Esophagus muscularis mucosa (tissue), 4 donors: ENCODE data around the gene SH3RF3. TPM values are rescaled to one million over a fixed set of nuclear protein-coding genes. Genes with fewer than 3 reads are reported as not detected.

Source experiments
- DNase-seq: peaks from one replicate; pipeline ENCODE4 v3.0.0-alpha.2; 2017; ENCODE audit errors: extremely low spot score
- H3K27ac ChIP-seq, 4 donors: fragments of 200-600 bp; sonication (generic); replicated peaks in 1 of 4; 1 replicate in 3 of 4; 2 replicates in 1 of 4; pipeline ENCODE4 v1.5.1; 2016 to 2019; ENCODE audit warnings: mild to moderate bottlenecking in 1 of 4
- H3K27me3 ChIP-seq, 4 donors: fragments of 200-600 bp; sonication (generic); one replicate each; pipeline versions ENCODE4 v1.5.1 to v1.6.0; 2016 to 2019
- H3K36me3 ChIP-seq, 4 donors: fragments of 200-600 bp; sonication (generic); one replicate each; pipeline ENCODE4 v1.5.1; 2016 to 2019
- H3K4me1 ChIP-seq, 4 donors: fragments of 200-600 bp; sonication (generic); one replicate each; pipeline ENCODE4 v1.5.1; 2016 to 2019
- H3K4me3 ChIP-seq, 4 donors: fragments of 200-600 bp; sonication (generic); 1 replicate in 2 of 4; 2 replicates in 2 of 4; pipeline ENCODE4 v1.5.1; 2016 to 2019; ENCODE audit warnings: mild to moderate bottlenecking in 4 of 4, moderate library complexity in 1 of 4
- H3K9me3 ChIP-seq, 4 donors: fragments of 200-600 bp; sonication (generic); 1 replicate in 3 of 4; 2 replicates in 1 of 4; pipeline ENCODE4 v1.5.1; 2016 to 2019
- CTCF ChIP-seq, 3 experiments: fragments of 200-600 bp in 2 of 3; fragments of 450-650 bp in 1 of 3; sonication (generic) in 2 of 3; IDR thresholded peaks; one replicate each; pipeline ENCODE4 v1.5.1; 2017 to 2019; ENCODE audit warnings: antibody characterized with exemption in 3 of 3, mild to moderate bottlenecking in 2 of 3, moderate library complexity in 1 of 3
- EP300 ChIP-seq: sonication (generic); formaldehyde crosslinking; IDR thresholded peaks from one replicate; pipeline ENCODE4 v1.6.1; 2017; ENCODE audit warnings: antibody characterized with exemption
- POLR2A ChIP-seq: fragments of 450-650 bp; IDR thresholded peaks from one replicate; pipeline ENCODE4 v1.6.1; 2017; ENCODE audit warnings: antibody characterized with exemption, moderate library complexity, mild to moderate bottlenecking, low read depth
- POLR2AphosphoS5 ChIP-seq, 2 donors: sonication (generic); formaldehyde crosslinking; IDR thresholded peaks; one replicate each; pipeline ENCODE4 v1.6.1; 2017; ENCODE audit warnings: antibody characterized with exemption in 2 of 2
- WGBS: methylation state at CpG from one replicate; pipeline ENCODE4 v1.1.5; 2018; 5-methylcytosine and 5-hydroxymethylcytosine counted together
- intact Hi-C: fragments of 100-400 bp; cut with DNase I; formaldehyde crosslinking; loops from one replicate; pipeline ENCODE4 v1.15.1; 2023
- total RNA-seq, 4 donors: library from RNA; depleted of rRNA; stranded (reverse); fragments of >200 nt; gene quantifications; one replicate each; pipeline versions ENCODE4 v1.1.0 to v1.2.1, GENCODE V29; 2016

Gene SH3RF3
- total RNA-seq, 4 donors from 2014 or later = 6.3 to 17.5 (median 11.3) TPM

DNA sequence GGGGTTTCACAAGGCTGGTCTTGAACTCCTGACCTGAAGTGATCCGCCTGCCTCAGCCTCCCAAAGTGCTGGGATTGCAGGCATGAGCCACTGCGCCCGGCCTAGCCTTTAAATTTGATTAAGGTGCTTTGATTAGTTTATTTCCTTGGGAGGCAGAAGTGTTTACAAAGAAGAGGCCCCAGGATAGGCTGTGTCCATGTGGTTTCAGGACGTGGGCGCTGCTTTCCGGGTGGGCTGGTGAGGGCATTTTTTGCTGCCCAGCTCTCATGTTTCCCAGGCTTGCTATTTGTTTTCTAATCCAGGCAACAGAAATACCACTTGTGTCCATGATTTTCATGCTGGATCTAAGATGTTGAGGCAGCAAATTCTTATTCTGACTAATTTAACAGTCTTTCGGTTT lies 124.2 kb downstream of the SH3RF3 start:
- Histone ChIP-seq H3K4me3 (no peak overlapping the region), H3K27ac (no peak overlapping the region), H3K27me3 (no peaks in the 10 kb centered on the region), H3K4me1 (peaks cover 25 to 53% (median 31%) of the 10 kb centered on the region in 4 donors), H3K36me3 (no peaks in the 10 kb centered on the region), H3K9me3 (no peaks in the 10 kb centered on the region)
- WGBS = 94% methylated on average over 7 of the region's 7 CpGs
- intact Hi-C loops = no loop called here
- DNase-seq = no peak
- TF ChIP-seq POLR2AphosphoS5 (IDR thresholded peaks at IDR 0.05) (no peak), CTCF (IDR thresholded peaks at IDR 0.05) (no peak)

DNA sequence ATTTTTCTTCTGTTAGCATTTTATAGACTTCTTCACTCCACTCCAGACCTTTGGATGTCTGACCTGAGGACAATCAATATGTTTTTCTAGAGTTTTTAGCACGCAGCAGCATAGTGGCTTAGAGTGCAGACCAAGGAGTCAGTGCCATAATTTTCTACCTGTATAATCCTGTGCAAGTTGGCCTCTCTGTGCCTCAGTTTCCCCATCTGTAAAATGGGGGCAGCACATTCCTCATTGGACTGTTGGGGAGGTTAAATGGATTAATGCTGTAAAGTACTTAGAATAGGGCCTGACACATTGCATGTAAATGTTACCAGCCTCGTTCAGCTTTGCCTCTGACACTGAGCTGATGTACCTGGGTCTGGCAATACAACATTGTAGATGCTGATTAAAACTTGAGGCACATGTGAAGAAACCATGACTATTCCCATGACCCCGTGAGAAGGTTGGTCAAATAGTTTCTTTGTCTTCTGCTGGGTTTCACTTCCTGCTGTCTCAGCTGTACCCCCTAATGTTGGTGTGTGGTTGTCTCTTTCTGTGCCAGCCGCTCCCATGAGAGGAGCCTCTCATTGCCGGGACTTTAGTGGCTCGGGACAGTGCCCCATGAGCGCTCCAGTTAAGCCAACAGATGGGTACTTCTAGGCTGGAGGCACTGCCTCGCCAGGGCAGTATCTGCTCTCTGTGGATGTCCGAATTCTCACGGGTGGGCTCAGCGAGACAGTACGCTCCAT lies 125.3 kb downstream of the SH3RF3 start:
- H3K4me3 ChIP-seq = no peak overlapping the region
- H3K27me3 ChIP-seq = no peaks in the 10 kb centered on the region
- no peak for DNase-seq
- H3K36me3 ChIP-seq = no peaks in the 10 kb centered on the region
- TF ChIP-seq POLR2A (no peak), POLR2AphosphoS5 (IDR thresholded peaks at IDR 0.05) (no peak), EP300 (no peak), CTCF (IDR thresholded peaks at IDR 0.05) (no peak)
- H3K27ac ChIP-seq = no peak overlapping the region
- H3K4me1 ChIP-seq = peaks cover 25 to 62% (median 32%) of the 10 kb centered on the region in 4 donors
- H3K9me3 ChIP-seq = no peaks in the 10 kb centered on the region
- intact Hi-C loops = no loop called here
- WGBS = 92% methylated on average over 12 of the region's 12 CpGs

- H3K27me3 ChIP-seq = no peaks in the 10 kb centered on the region
- intact Hi-C loops = no loop called here
- no peak overlapping the region for H3K4me3 ChIP-seq
- peak overlapping the region in 1 of 4 donors; percentile 24 for H3K27ac ChIP-seq
- H3K4me1 ChIP-seq = peaks cover 25 to 65% (median 33%) of the 10 kb centered on the region in 4 donors
- H3K36me3 ChIP-seq = no peaks in the 10 kb centered on the region
- TF ChIP-seq CTCF (IDR thresholded peaks at IDR 0.05) = no peak
- no peak for TF ChIP-seq EP300
- TF ChIP-seq POLR2A = no peak
- no peak for TF ChIP-seq POLR2AphosphoS5 (IDR thresholded peaks at IDR 0.05)
- no peak for DNase-seq
- no peaks in the 10 kb centered on the region for H3K9me3 ChIP-seq
- WGBS = 93% methylated on average over 4 of the region's 4 CpGs
Measured at GRCh38 chr2:109255654-109256053, 126.6 kb downstream of the SH3RF3 start.

DNA sequence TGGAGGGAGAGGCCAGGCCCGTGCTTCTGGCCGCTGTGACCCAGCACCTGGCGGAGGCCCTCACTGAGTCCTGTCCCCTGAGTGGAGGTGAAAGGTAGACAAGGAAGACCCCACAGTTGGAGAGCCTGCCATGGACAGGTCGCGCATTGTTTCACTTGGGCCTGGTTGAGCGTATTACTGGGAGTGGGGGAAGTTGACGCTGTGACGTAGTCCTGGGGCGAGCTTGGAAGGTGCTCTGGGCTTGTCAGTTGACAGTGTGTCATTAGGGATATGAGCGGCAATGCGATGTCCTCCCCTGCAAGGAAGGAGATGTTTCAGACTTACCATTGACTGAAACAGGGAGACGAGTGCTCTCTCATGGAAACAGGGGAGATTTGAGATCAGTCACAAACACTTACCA lies 127.1 kb downstream of the SH3RF3 start:
- intact Hi-C loops = no loop called here
- Histone ChIP-seq H3K36me3 (no peaks in the 10 kb centered on the region), H3K27me3 (no peaks in the 10 kb centered on the region), H3K4me1 (peaks cover 27 to 65% (median 33%) of the 10 kb centered on the region in 4 donors), H3K27ac (peak overlapping the region in 1 of 4 donors; percentile 24), H3K4me3 (no peak overlapping the region), H3K9me3 (no peaks in the 10 kb centered on the region)
- 92% methylated on average over 12 of the region's 12 CpGs for WGBS
- no peak for TF ChIP-seq CTCF (IDR thresholded peaks at IDR 0.05)
- DNase-seq = no peak

- Histone ChIP-seq H3K4me1 (peaks cover 27 to 63% (median 33%) of the 10 kb centered on the region in 4 donors), H3K27me3 (no peaks in the 10 kb centered on the region), H3K4me3 (no peak overlapping the region), H3K36me3 (no peaks in the 10 kb centered on the region), H3K27ac (no peak overlapping the region), H3K9me3 (no peaks in the 10 kb centered on the region)
- intact Hi-C loops = no loop called here
- peak in 1 of 2 donors; percentile 8 for TF ChIP-seq POLR2AphosphoS5 (IDR thresholded peaks at IDR 0.05)
- no peak for TF ChIP-seq POLR2A
- TF ChIP-seq CTCF (IDR thresholded peaks at IDR 0.05) = no peak
- TF ChIP-seq EP300 = no peak
- WGBS = 72% methylated on average over 7 of the region's 7 CpGs
- DNase-seq = no peak
Measured at GRCh38 chr2:109256921-109257320, 127.9 kb downstream of the SH3RF3 start.
